Kidney (tissue), 14 donors: ENCODE results near the gene UST. TPM values are rescaled to one million over a fixed set of nuclear protein-coding genes. Genes with fewer than 3 reads are reported as not detected.
A peak's percentile ranks its signal among the peaks of the same experiment; 100 is the strongest.

Experiments used
- DNase-seq, 5 donors: peaks; one replicate each; pipeline ENCODE4 v3.0.0-alpha.2; 2013 to 2020
- FAIRE-seq: peaks from 2 replicates; lab custom pipeline; 2012; peaks lifted over from hg19 to GRCh38; lab: Jason Lieb, UNC
- H3K27ac ChIP-seq, 2 donors: one replicate each; pipeline ENCODE4 v1.7.0; 2013; ENCODE audit warnings: low read depth in 2 of 2, low read length in 2 of 2, inconsistent platforms in 1 of 2
- H3K27me3 ChIP-seq: one replicate; pipeline ENCODE4 v1.7.1; 2013; ENCODE audit warnings: low read length, inconsistent platforms; ENCODE audit not compliant: control insufficient read depth, insufficient read depth
- H3K36me3 ChIP-seq, 3 donors: one replicate each; pipeline versions ENCODE4 v1.7.0 to v1.7.1; 2013; ENCODE audit warnings: low read length in 3 of 3, control low read depth in 1 of 3, inconsistent platforms in 1 of 3; ENCODE audit not compliant: insufficient read depth in 3 of 3, control insufficient read depth in 2 of 3
- H3K4me1 ChIP-seq, 3 donors: one replicate each; pipeline versions ENCODE4 v1.7.0 to v1.7.1; 2013; ENCODE audit warnings: low read length in 3 of 3, inconsistent platforms in 1 of 3, low read depth in 1 of 3; ENCODE audit not compliant: control insufficient read depth in 2 of 3, insufficient read depth in 2 of 3
- H3K4me3 ChIP-seq, 3 donors: one replicate each; pipeline versions ENCODE4 v1.7.0 to v1.8.1; 2013; ENCODE audit warnings: low read length in 3 of 3, control low read depth in 1 of 3, inconsistent platforms in 1 of 3
- H3K9ac ChIP-seq, 3 donors: one replicate each; pipeline versions ENCODE4 v1.7.0 to v1.7.1; 2013; ENCODE audit warnings: low read length in 3 of 3, control low read depth in 1 of 3, inconsistent platforms in 1 of 3
- H3K9me3 ChIP-seq, 3 donors: one replicate each; pipeline versions ENCODE4 v1.7.0 to v1.7.1; 2013; ENCODE audit warnings: low read length in 3 of 3, control low read depth in 1 of 3, inconsistent platforms in 1 of 3; ENCODE audit not compliant: control insufficient read depth in 2 of 3, insufficient read depth in 1 of 3
- intact Hi-C: fragments of 100-400 bp; cut with DNase I; formaldehyde crosslinking; loops from one replicate; pipeline ENCODE4 v1.11.1; 2022
- polyA plus RNA-seq: library from polyadenylated mRNA; stranded (reverse); fragments of 350-450 nt; fragmentation: Illumina TruSeq; extraction: RNeasy Lipid Tissue Mini Kit (QIAGEN cat#74804); gene quantifications from one replicate; pipeline ENCODE4 v1.2.3, GENCODE V29; 2014; ENCODE audit warnings: low read depth, low replicate concordance; ENCODE audit not compliant: insufficient read depth
- total RNA-seq: library from RNA; stranded (reverse); fragmentation: NEBNext Ultra II Directional; extraction: Animal tissue kit (Norgen Biotek cat#: 25700); gene quantifications from one replicate; pipeline ENCODE4 v1.2.1, GENCODE V29; 2021
- TF ChIP-seq, protein P1 (sequence below): IDR thresholded peaks from 3 replicates; pipeline ENCODE4 v1.5.1; 2012; ENCODE audit warnings: mild to moderate bottlenecking, moderate library complexity, borderline replicate concordance; ENCODE audit not compliant: insufficient read depth; ENCODE audit errors: extremely low read depth
- donor health status: control.
- donor health status: control.
- donor health status: control.
- donor health status: control.
- donor health status: control.
- donor health status: DM: yes; HTN: yes; CAD: no.
- donor health status: Normal renal cell carcinoma (clear cell type).

The UST gene
- total and polyA plus RNA-seq, 2 donors from 2014 or later: 3.2 to 4.2 TPM

DNA sequence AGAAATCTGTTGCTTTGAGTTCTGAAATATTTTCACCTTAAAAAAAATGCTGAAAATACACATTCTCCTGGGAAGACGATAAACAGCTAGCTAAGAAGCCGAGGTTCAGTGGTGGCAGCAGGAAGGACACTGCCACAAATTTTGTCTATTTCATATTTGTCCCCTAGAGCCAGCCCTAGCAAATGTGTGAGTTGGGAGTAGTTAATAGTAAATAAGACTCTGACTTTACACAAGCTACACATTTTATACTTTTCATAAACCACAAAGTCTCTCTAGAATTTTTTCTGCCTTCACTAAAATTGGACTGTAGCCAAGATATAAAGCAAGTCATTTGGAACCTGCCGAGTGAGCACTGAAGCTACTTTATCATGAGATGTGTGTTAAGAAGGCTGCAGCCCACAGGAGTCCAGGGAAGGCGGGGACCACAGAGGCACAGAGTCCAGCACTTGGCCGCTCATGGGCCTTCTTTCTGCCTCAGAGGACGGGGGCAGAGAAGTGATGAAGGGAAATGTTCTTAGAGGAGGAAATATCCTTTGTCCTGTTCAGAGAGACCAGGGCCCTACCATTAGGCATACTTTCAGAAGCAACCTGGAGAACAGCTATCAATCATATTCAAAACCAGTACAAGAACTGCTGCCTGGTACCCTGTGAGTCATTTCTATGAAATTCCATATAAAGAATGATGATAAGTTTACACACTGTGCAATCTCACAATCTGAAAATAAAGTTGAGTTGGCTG is 329.0 kb downstream of the UST start:
- Histone ChIP-seq H3K9ac (no peak overlapping the region), H3K27ac (no peak overlapping the region), H3K9me3 (no peaks in the 10 kb centered on the region), H3K4me3 (no peak overlapping the region), H3K27me3 (no peaks in the 10 kb centered on the region), H3K4me1 (peaks cover 0 to 4% (median 3%) of the 10 kb centered on the region in 3 donors), H3K36me3 (no peaks in the 10 kb centered on the region)
- FAIRE-seq (no peak), DNase-seq (peak in 1 of 5 donors; percentile 59)
- TF ChIP-seq, protein P1, sequence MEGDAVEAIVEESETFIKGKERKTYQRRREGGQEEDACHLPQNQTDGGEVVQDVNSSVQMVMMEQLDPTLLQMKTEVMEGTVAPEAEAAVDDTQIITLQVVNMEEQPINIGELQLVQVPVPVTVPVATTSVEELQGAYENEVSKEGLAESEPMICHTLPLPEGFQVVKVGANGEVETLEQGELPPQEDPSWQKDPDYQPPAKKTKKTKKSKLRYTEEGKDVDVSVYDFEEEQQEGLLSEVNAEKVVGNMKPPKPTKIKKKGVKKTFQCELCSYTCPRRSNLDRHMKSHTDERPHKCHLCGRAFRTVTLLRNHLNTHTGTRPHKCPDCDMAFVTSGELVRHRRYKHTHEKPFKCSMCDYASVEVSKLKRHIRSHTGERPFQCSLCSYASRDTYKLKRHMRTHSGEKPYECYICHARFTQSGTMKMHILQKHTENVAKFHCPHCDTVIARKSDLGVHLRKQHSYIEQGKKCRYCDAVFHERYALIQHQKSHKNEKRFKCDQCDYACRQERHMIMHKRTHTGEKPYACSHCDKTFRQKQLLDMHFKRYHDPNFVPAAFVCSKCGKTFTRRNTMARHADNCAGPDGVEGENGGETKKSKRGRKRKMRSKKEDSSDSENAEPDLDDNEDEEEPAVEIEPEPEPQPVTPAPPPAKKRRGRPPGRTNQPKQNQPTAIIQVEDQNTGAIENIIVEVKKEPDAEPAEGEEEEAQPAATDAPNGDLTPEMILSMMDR: no peak
- intact Hi-C loops: no loop called here

DNA sequence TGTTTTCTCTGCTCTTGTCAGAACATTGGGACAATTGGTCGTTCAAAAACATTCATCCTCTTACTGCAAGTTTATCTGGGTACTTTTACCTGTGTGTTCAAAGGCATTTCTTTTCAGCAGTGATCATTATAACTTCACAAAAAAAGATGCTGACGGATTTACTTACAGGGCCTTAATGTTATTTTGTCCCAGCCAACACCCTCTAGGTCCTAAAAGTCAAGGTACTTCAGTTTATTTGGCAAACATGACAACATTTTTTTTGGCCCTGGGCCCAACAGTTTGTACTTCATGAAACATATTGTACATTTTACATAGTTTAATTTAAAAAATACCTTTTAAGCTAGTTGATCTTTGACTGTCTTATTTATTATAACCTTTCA is 329.5 kb downstream of the UST start:
- TF ChIP-seq, protein P1: no peak
- no peak for DNase-seq
- Histone ChIP-seq H3K36me3 (no peaks in the 10 kb centered on the region), H3K9ac (no peak overlapping the region), H3K27me3 (no peaks in the 10 kb centered on the region), H3K4me1 (peaks cover 0 to 4% (median 3%) of the 10 kb centered on the region in 3 donors), H3K9me3 (no peaks in the 10 kb centered on the region), H3K4me3 (no peak overlapping the region), H3K27ac (no peak overlapping the region)
- intact Hi-C loops: no loop called here
- FAIRE-seq: no peak

DNA sequence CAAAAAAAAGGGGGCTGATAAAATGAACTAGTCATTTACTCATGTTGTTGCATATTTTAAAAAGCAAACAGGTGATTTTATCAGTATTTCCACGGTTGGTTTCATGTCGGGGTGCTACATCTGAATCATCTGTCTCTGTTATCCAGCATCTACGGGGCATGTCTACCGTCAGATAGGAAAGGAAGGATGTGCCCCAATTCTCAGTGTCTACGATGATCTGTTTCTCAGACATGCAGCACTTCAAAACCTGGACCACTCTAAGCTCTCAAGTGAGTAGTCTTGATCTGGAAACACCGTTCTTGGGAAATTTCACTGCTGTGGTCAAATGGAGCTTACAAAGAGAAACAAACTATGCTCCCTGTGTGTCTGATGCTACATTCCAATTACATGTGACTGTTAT is 330.4 kb downstream of the UST start:
- no peak overlapping the region for H3K9ac ChIP-seq
- intact Hi-C loops: no loop called here
- TF ChIP-seq, protein P1: no peak
- FAIRE-seq: no peak
- H3K27ac ChIP-seq: no peak overlapping the region
- no peak for DNase-seq
- no peaks in the 10 kb centered on the region for H3K9me3 ChIP-seq
- no peak overlapping the region for H3K4me3 ChIP-seq
- H3K36me3 ChIP-seq: no peaks in the 10 kb centered on the region
- peaks cover 0 to 4% (median 3%) of the 10 kb centered on the region in 3 donors for H3K4me1 ChIP-seq
- no peaks in the 10 kb centered on the region for H3K27me3 ChIP-seq
